HG03175 (cell line): ENCODE measurements around the gene NTN1.

ENCODE experiments used
- ATAC-seq: cut with Tn5 transposase; IDR thresholded peaks from one replicate; pipeline ENCODE4 v1.9.1; 2021; ENCODE audit warnings: mild to moderate bottlenecking, moderate library complexity; ENCODE audit not compliant: unreplicated experiment

Gene NTN1

GRCh38 chr17:9266031-9266680, 244.8 kb downstream of the NTN1 start:
- ATAC-seq: no peak

GRCh38 chr17:9266697-9267117, 245.4 kb downstream of the NTN1 start:
- no peak for ATAC-seq

- ATAC-seq: no peak
Observed at GRCh38 chr17:9268546-9268945, 247.2 kb downstream of the NTN1 start.

GRCh38 chr17:9269350-9270035, 248.2 kb downstream of the NTN1 start:
- no peak for ATAC-seq

- ATAC-seq: no peak
Observed at GRCh38 chr17:9270921-9271320, 249.6 kb downstream of the NTN1 start.

- no peak for ATAC-seq
Observed at GRCh38 chr17:9271989-9272388, 250.7 kb downstream of the NTN1 start.

- ATAC-seq: no peak
Observed at GRCh38 chr17:9272501-9273200, 251.3 kb downstream of the NTN1 start.

- ATAC-seq: no peak
Observed at GRCh38 chr17:9273428-9274391, 252.4 kb downstream of the NTN1 start.

- no peak for ATAC-seq
Observed at GRCh38 chr17:9274973-9275372, 253.7 kb downstream of the NTN1 start.

- ATAC-seq: no peak
Observed at GRCh38 chr17:9279893-9280292, 258.6 kb downstream of the NTN1 start.

GRCh38 chr17:9283909-9284308, 262.6 kb downstream of the NTN1 start:
- ATAC-seq: no peak

GRCh38 chr17:9284884-9285283, 263.6 kb downstream of the NTN1 start:
- ATAC-seq: no peak

GRCh38 chr17:9285602-9286427, 264.5 kb downstream of the NTN1 start:
- no peak for ATAC-seq

- no peak for ATAC-seq
Observed at GRCh38 chr17:9286434-9286833, 265.1 kb downstream of the NTN1 start.

GRCh38 chr17:9287306-9287705, 266.0 kb downstream of the NTN1 start:
- ATAC-seq: no peak

GRCh38 chr17:9290226-9290613, 268.9 kb downstream of the NTN1 start:
- no peak for ATAC-seq

- ATAC-seq: no peak
Observed at GRCh38 chr17:9291912-9292560, 270.7 kb downstream of the NTN1 start.

GRCh38 chr17:9292561-9292941, 271.2 kb downstream of the NTN1 start:
- no peak for ATAC-seq
